HepG2 (cell line): ENCODE results near the gene GRB2. TPM values are rescaled to one million over a fixed set of nuclear protein-coding genes. Genes with fewer than 3 reads are reported as not detected.
A peak's percentile ranks its signal among the peaks of the same experiment; 100 is the strongest.

Experiments
- ATF3 ChIP-seq: sonication (generic); formaldehyde crosslinking; IDR thresholded peaks from 2 replicates; pipeline ENCODE4 v1.4.0; 2020; ENCODE audit warnings: missing genetic modification reagents
- HNF1A ChIP-seq, 2 experiments: sonication (generic) in 1 of 2; formaldehyde crosslinking in 1 of 2; IDR thresholded peaks; 2 replicates each; pipeline versions ENCODE4 v1.4.0 to v1.6.1; 2016 to 2020; ENCODE audit warnings: borderline replicate concordance in 1 of 2, low read depth in 1 of 2, mild to moderate bottlenecking in 1 of 2, missing genetic modification reagents in 1 of 2
- KMT2A ChIP-seq: sonication (generic); formaldehyde crosslinking; IDR thresholded peaks from 2 replicates; pipeline ENCODE4 v1.4.0; 2020; ENCODE audit warnings: missing genetic modification reagents
- MED1 ChIP-seq: sonication (generic); formaldehyde crosslinking; IDR thresholded peaks from 2 replicates; pipeline ENCODE4 v1.4.0; 2020; ENCODE audit warnings: missing genetic modification reagents
- MNT ChIP-seq: fragments of 450-650 bp; IDR thresholded peaks from 2 replicates; pipeline ENCODE4 v1.6.1; 2016
- PTBP1 ChIP-seq: fragments of 200-400 bp; formaldehyde crosslinking; IDR thresholded peaks from 2 replicates; pipeline ENCODE4 v1.6.1; 2018; ENCODE audit warnings: low read length, low read depth; ENCODE audit not compliant: poor library complexity, severe bottlenecking
- SNAPC2 ChIP-seq: sonication (generic); formaldehyde crosslinking; IDR thresholded peaks from 2 replicates; pipeline ENCODE4 v1.8.1; 2022; ENCODE audit warnings: mild to moderate bottlenecking, missing genetic modification reagents
- SP1 ChIP-seq, 2 experiments: fragments of 450-650 bp in 1 of 2; sonication (generic) in 1 of 2; formaldehyde crosslinking in 1 of 2; IDR thresholded peaks; 2 replicates each; pipeline versions ENCODE4 v1.4.0 to v1.6.1; 2016 to 2020; ENCODE audit warnings: missing genetic modification reagents in 1 of 2
- SP140L ChIP-seq: sonication (generic); formaldehyde crosslinking; IDR thresholded peaks from 2 replicates; pipeline ENCODE4 v1.4.0; 2020; ENCODE audit warnings: missing genetic modification reagents, borderline replicate concordance
- SPEN ChIP-seq: sonication (generic); formaldehyde crosslinking; IDR thresholded peaks from 2 replicates; pipeline ENCODE4 v1.5.1; 2020; ENCODE audit warnings: low read depth, mild to moderate bottlenecking, missing genetic modification reagents
- TBX3 ChIP-seq: fragments of 450-650 bp; IDR thresholded peaks from 2 replicates; pipeline ENCODE4 v1.6.1; 2017; ENCODE audit warnings: antibody characterized with exemption, mild to moderate bottlenecking, inconsistent platforms, borderline replicate concordance
- TFE3 ChIP-seq: IDR thresholded peaks from 2 replicates; pipeline ENCODE4 v1.6.1; 2016
- TGIF2 ChIP-seq: IDR thresholded peaks from 2 replicates; pipeline ENCODE4 v1.6.1; 2016; ENCODE audit warnings: control low read depth, missing compliant biosample characterization
- ZNF326 ChIP-seq: sonication (generic); formaldehyde crosslinking; IDR thresholded peaks from 2 replicates; pipeline ENCODE4 v1.4.0; 2020; ENCODE audit warnings: missing genetic modification reagents, borderline replicate concordance
- ZNF577 ChIP-seq: sonication (generic); formaldehyde crosslinking; IDR thresholded peaks from 2 replicates; pipeline ENCODE4 v1.4.0; 2020; ENCODE audit warnings: mild to moderate bottlenecking, low read depth, missing genetic modification reagents, borderline replicate concordance
- ZNF772 ChIP-seq: sonication (generic); formaldehyde crosslinking; IDR thresholded peaks from 2 replicates; pipeline ENCODE4 v1.5.0; 2020; ENCODE audit warnings: mild to moderate bottlenecking, missing genetic modification reagents
- ZSCAN12 ChIP-seq: sonication (generic); formaldehyde crosslinking; IDR thresholded peaks from 2 replicates; pipeline ENCODE4 v1.9.0; 2021; ENCODE audit warnings: mild to moderate bottlenecking, missing genetic modification reagents
- polyA plus RNA-seq, 8 experiments: library from polyadenylated mRNA; depleted of rRNA in 3 of 8; stranded (reverse) in 7 of 8; unstranded in 1 of 8; fragments of >200 nt; fragmentation: Illumina TruSeq in 4 of 8; extraction: Trizol in 4 of 8; gene quantifications; 2 replicates each; pipeline versions ENCODE4 v1.2.1 to v1.2.3, GENCODE V29; 2011 to 2016; ENCODE audit warnings: low read depth in 4 of 8, missing spikeins in 1 of 8, mixed read lengths in 1 of 8; ENCODE audit not compliant: insufficient read depth in 1 of 8
- total RNA-seq, 5 experiments: library from RNA; depleted of rRNA; stranded (reverse); fragments of >200 nt; fragmentation: Illumina TruSeq; extraction: Trizol; gene quantifications; 2 replicates each; pipeline ENCODE4 v1.2.3, GENCODE V29; 2016; ENCODE audit warnings: low read depth in 1 of 5

Gene GRB2
- total and polyA plus RNA-seq, 2 of the 13 experiments (the other 11 are each of a cell fraction or from before 2014, with no cell fraction given), result 84.6 to 92.3 TPM

- TF ChIP-seq TFE3 (CRISPR knock-in tag), result 0 out of 2 replicates have a peak, but pooled peaks have one; percentile 26
- peak; percentile 76 for TF ChIP-seq SPEN (CRISPR knock-in tag)
- TF ChIP-seq SNAPC2 (CRISPR knock-in tag), result no peak
- no peak for TF ChIP-seq ZNF577 (CRISPR knock-in tag)
- TF ChIP-seq HNF1A (IDR thresholded peaks at IDR 0.05; ENCODE audit: low read depth), result no peak
- TF ChIP-seq HNF1A (CRISPR knock-in tag; IDR thresholded peaks at IDR 0.05; ENCODE audit: borderline replicate concordance), result peak; percentile 65; the same call in 1 of the 2 replicates
- TF ChIP-seq ZNF772, result peak; percentile 79
- TF ChIP-seq ZSCAN12 (CRISPR knock-in tag), result no peak
- peak; percentile 47; the same call in 1 of the 2 replicates for TF ChIP-seq MED1 (CRISPR knock-in tag)
- no peak for TF ChIP-seq PTBP1
- peak; percentile 94 for TF ChIP-seq KMT2A (CRISPR knock-in tag)
- peak; percentile 62; the same call in 1 of the 2 replicates for TF ChIP-seq TBX3
- peak; percentile 81 for TF ChIP-seq TGIF2
- peak; percentile 93; the same call in 1 of the 2 replicates for TF ChIP-seq SP140L (CRISPR knock-in tag)
- TF ChIP-seq MNT, result peak; percentile 75
- no peak for TF ChIP-seq ZNF326 (CRISPR knock-in tag)
- TF ChIP-seq ATF3 (CRISPR knock-in tag), result peak; percentile 72
- TF ChIP-seq SP1 (IDR thresholded peaks at IDR 0.05), result no peak
- peak; percentile 95 for TF ChIP-seq SP1 (CRISPR knock-in tag; IDR thresholded peaks at IDR 0.05)
Measured at GRCh38 chr17:75405365-75406221, at the start of gene GRB2 (continued).
